IPS-NIHi7 (cell line): Measurements from ENCODE around the gene HS3ST1.

Source experiments
- DNase-seq: peaks from one replicate; pipeline ENCODE4 v3.0.0; 2012; ENCODE audit warnings: mixed read lengths; ENCODE audit errors: extremely low spot score

HS3ST1 gene

DNA sequence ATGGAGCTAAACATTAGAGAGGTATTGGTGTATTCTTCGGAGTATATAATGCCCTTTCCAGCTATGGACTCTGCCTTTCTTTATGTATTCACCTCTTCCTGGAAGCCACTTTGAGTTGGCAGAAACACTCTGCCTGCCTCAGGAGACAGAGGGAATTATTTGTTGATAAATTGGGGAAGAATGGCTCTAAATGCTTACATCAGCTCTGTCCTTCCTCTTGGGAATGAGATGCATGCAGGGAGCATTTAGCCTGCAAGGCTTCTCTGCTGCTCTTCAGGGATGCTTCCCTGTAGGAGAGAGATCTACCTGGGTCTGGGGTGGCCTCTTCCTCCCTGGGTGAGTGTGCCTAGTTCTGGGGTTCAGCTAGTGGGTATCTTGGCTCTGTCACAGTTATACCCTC lies 6.9 kb upstream of the HS3ST1 start:
- no peak for DNase-seq

DNA sequence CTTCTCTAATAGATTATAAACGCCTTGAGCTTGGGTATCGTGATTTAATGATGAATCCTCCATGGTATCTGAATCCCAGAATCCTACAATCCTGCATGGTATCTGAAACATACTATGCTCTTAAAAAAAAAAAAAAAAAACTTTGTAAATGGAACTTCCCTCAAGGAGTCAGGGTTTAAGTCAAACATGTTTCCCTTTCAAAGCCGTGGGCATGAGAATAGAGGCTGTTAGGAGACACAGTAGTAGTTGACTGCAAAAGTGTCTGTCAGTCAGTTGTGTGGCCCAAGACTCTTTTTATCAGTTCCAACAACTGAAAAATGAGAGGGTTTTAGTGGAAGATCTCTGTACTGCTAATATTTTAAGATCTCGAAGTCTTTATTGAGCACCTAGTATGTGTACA lies 2.4 kb upstream of the HS3ST1 start:
- no peak for DNase-seq

DNA sequence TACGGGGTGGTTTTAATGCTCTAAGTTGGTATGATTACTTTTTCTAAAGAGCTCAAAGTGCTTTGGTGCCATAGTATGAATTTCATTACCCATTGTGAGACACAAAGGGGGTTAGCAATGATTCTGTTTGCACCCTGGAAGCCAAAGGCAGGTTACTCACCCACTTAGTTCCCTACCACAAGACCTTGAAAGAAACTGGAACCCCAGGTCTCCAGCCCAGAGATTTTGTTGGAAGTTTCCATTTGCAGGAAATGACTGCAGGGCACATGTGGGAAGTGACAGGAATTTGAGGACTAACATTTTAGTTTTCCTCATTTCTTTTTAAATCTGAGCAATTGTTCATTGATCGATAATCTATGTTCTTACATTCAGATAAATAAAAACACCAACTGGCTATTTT lies 1.8 kb upstream of the HS3ST1 start:
- no peak for DNase-seq

DNA sequence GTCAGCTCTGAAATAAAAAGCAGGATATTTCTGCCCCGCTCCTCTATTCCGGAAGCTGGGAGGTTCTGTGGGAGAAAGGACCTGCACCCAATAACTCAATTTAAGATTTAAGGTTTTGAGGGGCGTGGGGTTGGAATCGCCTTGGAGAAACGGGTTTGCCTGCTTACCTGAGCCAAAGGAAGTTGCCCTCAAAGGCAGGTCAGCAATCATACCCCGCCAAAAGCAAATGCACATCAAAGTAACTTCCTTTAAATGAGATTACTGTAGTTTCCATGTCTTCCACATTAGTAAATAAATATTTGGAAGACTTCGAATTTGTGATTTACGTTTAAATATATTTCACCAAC lies 978 bp upstream of the HS3ST1 start:
- DNase-seq: no peak

DNA sequence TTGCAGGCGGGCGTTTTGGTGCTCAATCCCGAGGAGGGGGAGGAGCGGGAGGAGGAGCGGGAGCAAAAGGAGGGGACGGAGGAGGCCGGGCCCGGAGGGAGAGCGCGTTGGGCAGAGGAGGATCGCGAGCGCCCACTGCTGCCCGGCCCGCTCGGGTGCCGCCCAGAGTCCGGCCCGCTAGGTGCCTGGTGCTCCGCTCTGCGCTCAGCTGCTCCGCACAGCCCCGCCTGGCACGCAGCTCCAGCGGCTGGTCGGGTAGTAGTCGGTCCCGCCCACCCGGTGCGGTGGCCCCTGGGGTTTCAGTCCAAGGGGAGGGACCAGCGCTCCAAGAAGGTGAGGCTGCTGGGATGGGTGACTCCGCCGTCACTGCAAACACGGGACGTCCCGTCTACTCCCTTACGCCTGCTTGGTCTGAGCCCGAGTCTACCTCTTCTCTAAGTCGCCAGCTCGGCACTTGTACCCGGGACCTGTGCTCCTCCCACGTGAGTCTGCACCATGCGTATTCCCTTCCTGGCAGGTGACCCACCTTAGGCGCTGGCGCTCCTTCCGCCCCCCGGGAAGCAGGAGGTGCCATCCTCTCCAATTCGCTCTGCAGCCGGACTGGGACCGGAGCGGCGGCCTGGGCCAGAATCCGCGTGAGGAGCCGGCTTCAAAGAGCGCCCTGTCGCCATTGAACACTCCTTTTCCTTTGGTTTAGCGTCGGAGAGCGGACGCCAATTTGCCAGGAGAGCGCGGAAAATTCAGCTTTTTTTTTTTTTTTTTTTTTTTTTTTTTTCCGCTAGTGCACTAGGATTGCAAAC lies 405 bp upstream of the HS3ST1 start:
- DNase-seq: peak; percentile 69

DNA sequence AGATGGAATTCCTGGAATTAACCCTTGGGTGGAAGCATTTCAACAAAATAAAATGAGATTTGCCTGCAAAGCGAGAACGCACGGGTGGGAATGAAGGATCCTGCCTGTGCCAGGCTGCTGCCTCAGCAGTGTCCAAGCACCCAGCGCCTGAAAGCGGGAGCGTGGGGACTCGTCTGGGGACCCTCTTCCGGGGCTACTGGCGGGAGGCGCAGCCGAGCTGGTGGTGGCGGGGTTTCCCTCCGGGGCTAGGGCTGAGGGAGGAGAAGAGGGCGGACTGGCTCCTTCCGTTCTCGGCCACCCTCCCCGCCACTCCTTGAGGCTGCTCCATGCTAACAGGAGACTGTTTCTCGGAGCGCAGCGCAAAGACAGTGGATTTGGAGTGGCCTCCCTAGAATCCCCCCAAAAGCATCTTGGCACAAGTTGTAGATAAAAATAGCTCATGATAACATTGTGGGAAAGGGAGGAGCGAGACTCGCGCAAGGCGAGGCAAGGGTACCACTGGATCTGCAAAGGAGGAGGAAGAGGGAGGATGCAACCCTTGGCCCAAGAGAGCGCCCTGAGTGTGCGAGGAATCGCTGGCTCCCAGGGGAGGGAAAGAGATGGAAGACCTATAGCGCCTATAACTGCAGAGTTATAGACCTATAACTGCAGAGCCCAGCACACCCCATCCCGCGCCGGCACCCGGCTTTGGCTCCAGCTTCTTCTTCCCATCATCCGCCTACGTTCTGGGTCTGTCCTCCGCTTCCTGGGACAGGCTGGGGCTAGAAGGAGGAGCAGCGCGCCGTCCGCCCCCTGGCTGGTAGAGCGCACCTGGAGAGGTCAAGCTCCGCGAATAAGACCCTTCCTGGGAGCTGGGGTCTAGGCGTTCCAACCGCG lies 1.3 kb downstream of the HS3ST1 start:
- peak; percentile 18 for DNase-seq

DNA sequence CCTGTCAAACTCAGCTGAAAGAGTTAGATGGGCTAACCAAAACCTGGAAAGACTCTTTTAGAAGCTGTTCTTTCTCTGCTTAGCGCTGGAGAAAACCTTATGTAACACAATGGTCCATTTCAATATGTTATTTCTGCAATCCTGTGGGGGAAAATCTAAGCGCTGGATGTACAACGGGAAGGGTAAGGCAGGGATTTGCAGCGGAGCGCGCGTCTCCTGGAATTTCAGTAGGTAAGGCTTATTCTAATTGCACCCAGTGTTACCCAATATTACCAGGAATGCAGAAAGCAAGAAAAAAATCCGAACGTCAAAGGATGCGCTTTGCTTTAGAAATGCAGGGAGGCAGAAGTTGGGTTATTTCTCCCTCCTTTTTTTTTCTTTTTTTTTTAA lies 2.0 kb downstream of the HS3ST1 start:
- DNase-seq: no peak

DNA sequence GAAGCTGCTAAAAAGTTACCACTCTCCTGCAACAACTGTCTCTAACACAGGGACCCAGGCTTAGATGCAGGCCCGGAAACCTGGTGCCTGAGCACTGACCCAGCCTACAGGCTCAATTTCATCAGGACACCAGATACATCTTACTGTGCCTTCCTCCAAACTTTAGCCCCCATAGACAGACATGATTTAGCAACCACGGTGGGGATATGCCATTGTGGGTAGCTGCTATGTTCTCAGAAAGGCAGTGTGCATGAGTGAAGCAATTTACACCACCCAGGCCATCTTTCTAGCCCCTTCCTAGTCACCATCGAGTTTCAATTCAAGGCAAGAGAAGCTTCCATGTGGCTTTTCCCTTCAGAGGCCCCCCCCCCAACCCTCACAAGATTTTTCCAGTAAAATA lies 2.7 kb downstream of the HS3ST1 start:
- no peak for DNase-seq

DNA sequence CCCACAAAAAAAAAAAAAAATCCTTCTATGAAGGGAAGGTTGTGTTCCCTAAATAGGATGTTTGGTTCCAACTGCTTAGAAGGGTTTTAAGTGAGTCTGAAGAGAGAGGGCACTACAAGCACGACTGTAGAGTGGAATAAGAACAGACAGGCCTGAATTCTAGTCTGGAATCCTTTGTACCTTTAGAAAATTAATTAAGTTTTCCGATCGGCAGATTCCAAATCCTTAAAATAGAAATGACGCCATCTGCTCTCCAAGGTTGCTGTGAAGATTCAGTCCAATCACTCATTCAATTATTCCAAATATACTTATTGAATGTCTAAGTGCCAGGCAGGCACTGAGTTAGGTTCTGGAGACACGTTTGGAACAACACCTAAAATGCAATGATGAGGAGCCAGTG lies 3.8 kb downstream of the HS3ST1 start:
- DNase-seq: no peak

DNA sequence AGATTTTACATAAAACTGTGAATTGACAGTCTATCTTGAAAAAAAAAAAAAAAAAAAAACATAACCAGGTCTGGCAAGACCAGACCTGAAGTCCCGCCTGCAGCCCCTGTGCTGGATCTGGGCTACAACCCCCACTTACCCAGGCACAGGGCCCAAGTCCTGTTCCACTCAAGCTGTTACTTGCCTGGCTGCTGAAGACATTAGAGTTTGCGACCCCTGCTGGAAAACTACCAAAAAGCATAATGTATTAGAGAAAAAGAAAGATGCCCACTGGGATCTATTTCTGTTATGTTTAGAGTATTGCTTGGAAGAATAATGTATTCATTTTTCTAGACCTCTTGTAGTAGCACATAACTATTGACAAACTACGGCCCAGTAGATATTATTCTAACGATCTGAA lies 4.7 kb downstream of the HS3ST1 start:
- peak; percentile 46 for DNase-seq

DNA sequence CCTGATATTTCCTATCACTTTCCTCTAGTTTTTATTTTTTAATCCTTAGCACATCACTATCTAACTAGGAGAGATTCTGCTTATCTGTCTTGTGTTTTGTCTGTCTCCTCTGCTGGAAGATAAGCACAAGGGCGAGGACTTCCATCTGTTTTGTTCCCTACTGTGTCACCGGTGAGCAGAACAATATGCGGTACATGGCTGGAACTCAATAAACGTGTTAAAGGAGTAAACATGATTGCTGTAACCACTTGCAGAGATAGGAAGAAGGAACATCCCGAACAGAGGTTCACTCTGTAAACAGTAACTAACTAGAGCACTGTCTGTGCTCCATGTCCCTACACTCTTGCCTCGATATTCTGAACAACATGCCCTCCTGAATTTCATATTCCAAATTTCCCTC lies 5.2 kb downstream of the HS3ST1 start:
- DNase-seq: no peak

DNA sequence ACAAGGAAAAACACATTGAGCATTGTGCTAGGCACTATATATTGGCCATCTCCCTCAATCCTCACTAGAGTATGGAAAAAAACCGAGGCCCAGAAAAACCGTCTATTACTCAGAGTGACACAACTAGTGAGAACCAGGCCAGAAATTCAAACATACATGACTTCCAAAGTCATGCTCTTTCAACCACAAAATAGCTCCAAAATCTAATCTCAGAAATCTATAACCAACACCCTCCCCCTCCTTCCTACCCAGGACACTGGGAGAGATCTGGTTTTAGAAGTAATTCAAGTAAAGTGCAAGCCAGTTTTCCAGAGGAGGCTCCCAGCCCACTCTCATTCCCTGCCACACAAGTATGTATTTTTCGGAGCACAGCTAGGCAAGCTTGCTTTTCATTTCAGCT lies 7.6 kb downstream of the HS3ST1 start:
- no peak for DNase-seq

DNA sequence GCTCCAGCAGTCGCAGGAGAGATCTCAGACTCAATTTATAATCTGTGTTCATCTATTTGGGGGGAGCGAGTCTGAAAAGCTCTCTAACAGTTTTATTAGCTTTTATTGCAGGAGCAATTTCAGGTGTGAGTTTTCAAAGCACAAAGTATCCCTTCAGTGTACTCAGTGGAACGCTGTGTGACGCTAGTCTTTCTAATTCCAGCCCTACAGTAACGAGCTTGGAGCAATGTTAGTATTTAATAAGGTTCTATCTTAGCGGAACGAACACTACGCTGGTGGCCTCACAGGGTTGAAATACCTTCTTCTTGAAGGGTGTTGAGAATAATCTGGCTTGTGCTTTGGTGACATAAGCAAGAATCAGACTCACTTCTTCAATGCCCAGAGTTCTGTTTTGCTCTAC lies 8.4 kb downstream of the HS3ST1 start:
- no peak for DNase-seq

DNA sequence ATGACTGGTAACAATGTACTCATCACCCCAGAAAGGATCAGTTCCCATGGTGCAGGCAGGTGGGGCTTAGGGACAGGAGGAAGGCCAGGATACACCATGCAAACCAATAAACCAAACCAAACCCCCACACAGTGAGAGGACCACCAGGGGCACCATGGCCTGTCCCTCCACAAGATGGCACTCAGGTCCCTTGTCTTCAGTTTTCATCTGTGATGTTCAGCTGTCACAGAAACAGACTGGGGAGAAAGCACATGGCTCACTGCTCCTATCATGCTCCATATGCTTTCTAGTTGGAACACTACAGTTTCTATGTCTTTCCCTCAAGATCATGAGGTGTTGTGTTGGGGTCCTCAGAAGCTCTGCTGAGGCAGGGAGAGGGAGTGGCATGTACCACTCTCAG lies 10.1 kb downstream of the HS3ST1 start:
- no peak for DNase-seq

DNA sequence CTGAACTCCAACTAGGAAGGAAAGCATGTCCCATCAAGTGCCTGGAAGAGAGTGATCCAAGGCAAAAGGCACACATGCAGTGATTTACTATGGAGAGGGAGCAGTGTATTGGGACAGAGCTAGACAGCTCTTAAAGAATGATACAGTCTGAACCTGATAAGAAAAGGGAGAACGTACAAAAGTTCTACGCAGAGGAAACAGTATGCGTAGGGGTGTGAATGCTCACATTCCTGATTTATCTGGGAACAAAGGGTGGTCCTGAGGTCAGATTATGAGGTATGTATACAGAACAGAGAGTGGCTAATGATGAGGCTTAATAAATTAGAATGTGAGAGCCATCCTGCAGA lies 12.0 kb downstream of the HS3ST1 start:
- no peak for DNase-seq

DNA sequence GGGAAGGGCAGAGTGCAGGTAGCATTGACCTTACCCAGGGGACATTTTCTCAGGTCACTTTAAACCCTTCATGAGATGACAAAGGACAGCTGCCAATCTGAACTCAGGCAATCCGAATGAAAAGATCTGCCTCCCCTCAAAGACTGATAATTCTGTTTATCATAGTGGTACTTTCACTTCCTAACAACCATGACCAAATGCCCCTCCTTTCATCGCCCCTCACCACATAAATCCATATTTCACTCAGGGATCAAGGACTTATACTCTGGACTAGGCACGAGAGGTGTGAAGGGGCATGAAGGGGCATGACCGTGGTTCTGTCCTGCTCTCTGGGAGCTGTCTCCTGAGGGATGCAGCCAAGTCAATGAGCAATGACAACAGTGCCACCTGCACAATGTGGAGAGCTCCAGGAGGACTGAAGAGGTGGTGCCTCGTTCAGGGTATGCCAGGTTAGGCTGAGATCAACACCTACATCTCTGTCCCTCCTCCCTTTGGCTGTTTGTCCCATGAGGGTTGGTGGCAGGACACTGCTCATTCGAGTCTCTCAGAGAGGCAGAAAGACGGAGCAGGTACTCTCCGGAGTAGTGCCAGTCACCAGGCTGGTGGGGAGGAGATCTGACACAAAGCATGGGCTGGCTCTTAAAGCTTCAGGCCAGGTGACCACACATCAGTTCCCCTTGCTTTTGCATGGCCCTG lies 12.5 kb downstream of the HS3ST1 start:
- DNase-seq: no peak

DNA sequence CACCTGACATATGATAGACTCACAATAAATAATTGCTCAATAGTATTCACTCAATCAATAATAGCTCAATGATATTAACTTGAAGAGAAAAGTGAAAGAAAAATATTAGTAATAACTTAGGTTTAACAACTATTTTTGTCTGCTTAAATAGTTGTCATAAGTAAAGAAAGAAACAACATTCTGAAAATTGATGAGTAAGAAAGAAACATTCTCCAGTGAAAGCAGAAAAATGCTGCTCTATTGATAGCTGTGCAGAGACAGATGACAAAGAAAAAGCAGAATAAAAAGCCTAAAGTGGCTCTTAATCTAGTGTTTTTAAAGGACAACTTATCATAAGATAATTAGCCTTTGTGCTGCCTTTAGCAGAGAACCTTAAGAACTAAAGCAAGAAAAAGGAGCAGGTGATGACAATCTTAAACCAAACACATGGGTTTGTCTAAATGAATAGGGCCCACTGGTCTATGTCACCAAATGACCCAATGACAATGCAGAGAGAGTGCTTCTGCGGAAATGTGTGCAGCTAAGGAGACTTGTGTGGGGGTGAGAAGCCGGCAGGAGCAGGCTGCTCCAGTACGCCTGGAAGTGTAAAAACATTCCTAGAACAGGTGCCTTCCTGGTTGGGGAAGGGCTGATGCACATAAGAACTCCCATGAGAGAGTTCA lies 13.2 kb downstream of the HS3ST1 start:
- DNase-seq: no peak

DNA sequence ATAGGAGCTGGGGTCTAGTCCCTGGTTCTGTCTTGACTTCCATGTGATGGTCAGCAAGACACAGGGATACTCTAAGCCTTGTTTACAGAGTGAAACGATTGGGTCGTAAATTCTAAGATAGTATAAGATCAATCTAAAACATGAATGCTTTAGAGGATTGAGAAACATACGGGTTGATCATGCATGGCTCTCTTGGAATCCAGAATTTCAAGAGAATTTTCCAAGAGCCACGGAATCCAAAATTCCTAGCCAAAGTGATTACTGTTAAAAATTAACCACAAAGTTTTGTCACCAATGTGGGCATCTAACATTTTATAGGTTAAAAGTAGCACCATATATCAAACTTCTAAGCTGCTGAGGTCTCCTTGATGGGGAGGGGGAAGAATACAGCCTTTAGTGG lies 16.5 kb downstream of the HS3ST1 start:
- DNase-seq: no peak

DNA sequence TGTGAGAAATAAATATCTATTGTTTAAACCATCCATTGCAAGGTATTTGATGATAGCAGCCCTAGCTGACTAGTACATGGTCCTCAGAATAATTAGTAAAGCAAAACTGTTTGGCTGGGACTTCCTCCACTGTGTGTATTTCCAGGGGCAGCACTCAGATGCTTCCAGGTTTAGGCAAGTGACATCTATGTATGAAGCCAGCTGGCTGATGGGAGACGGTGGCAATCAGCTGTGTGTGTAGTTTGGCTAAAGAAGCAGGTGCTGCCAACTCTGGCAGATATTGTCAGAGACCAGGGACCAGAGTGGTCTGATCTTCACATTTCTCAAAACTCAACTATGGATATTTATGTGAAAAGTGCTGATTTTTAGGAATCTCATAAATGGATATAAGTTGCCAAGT lies 19.1 kb downstream of the HS3ST1 start:
- no peak for DNase-seq

DNA sequence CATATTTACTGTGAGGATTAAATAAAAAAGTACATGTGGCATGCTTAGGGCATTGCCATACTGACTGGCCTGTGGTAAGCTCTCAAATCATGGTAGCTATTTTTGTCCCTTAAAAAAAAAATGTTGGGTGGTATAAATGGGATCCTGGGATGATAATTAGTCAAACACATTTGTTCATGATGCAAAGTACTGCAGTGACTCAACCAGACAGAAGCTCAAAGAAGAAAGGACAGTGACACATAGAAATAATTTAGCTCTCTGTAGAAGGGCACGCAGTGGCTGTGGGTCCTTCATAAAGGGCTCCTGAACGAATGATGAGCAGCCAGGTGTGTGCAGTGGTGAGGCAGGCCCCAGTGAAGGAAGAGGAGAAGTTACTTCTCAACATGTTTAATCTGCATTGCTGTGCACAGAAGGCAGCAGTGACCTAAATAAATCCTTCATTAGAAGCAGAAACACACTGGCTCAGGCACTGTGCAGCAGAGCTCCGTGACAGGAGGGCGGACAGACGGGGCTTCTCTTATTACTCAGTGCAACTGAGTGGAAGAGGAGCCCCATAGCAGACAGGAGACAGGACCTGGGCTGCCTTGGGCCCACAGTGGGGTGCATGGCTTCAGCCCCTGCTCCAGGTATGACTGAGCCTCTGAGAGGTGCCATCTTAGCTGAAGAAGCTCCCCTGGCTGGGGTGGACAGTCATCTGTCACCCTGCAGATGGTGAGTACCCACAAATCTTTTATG lies 20.3 kb downstream of the HS3ST1 start:
- DNase-seq: no peak

DNA sequence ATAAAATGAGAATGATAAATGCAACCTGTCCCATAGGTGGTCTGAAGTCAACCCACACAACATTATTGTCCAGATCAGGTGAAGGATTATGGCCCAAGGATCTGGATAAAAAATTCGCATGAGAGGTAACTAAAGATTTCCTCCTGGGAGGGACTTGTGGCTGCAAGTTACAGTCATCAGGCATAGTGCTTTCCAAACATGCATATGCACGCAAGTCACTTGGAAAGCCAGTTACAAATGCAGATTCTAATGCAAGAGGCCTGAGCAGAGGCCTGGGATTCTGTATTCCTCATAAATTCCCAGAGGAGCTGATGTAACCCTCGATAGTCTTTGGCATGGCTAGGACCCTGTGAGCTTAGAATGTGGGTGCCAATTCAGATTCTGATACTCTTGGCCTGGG lies 21.1 kb downstream of the HS3ST1 start:
- no peak for DNase-seq

DNA sequence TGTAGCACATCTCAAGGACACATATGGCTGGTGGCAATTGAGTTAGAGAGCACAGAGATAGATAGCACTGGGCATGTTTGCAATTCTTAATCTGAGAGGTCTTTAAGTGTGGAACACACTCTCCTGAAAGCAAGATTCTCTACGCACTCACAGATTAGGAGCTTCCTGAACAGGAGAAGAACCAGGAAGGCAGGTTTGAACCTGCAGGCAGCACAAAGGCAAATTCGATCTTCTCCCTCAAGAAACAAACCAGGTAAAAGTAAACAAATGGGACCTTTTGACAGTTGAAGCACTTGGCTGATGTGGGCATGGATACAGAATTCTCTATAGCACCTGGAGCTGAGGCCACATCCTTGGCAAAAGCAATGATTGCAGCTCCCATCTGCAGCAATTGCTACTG lies 24.3 kb downstream of the HS3ST1 start:
- no peak for DNase-seq
